ENCODE measurements around the gene LAMA2.

The LAMA2 gene, protein sequence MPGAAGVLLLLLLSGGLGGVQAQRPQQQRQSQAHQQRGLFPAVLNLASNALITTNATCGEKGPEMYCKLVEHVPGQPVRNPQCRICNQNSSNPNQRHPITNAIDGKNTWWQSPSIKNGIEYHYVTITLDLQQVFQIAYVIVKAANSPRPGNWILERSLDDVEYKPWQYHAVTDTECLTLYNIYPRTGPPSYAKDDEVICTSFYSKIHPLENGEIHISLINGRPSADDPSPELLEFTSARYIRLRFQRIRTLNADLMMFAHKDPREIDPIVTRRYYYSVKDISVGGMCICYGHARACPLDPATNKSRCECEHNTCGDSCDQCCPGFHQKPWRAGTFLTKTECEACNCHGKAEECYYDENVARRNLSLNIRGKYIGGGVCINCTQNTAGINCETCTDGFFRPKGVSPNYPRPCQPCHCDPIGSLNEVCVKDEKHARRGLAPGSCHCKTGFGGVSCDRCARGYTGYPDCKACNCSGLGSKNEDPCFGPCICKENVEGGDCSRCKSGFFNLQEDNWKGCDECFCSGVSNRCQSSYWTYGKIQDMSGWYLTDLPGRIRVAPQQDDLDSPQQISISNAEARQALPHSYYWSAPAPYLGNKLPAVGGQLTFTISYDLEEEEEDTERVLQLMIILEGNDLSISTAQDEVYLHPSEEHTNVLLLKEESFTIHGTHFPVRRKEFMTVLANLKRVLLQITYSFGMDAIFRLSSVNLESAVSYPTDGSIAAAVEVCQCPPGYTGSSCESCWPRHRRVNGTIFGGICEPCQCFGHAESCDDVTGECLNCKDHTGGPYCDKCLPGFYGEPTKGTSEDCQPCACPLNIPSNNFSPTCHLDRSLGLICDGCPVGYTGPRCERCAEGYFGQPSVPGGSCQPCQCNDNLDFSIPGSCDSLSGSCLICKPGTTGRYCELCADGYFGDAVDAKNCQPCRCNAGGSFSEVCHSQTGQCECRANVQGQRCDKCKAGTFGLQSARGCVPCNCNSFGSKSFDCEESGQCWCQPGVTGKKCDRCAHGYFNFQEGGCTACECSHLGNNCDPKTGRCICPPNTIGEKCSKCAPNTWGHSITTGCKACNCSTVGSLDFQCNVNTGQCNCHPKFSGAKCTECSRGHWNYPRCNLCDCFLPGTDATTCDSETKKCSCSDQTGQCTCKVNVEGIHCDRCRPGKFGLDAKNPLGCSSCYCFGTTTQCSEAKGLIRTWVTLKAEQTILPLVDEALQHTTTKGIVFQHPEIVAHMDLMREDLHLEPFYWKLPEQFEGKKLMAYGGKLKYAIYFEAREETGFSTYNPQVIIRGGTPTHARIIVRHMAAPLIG (N-terminal part only)

DNA sequence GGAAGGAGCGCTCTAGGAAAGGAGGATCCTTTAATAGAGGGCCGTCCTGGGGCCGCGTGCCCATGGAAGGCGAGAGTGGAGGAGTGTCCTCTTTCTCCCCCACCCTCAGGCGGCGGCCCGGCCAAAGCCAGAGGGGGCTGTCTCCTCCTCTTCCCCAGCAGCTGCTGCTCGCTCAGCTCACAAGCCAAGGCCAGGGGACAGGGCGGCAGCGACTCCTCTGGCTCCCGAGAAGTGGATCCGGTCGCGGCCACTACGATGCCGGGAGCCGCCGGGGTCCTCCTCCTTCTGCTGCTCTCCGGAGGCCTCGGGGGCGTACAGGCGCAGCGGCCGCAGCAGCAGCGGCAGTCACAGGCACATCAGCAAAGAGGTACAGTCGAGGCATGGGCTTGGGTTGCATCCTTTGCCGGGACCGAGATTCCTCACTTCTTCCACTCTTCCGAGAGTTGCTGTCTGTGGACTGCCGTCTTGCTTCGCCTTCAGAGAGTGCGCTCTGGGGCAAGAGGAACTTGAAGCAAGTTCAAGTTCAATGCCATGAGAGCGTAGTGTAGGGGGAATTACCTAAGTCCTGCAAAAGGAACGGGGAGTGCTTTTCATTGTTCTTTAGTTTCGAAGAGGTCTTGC lies at the start of gene LAMA2:
TSS of gene LAMA2 (plus strand) at position 148 of the 621 bp plus-strand sequence. CDS start at position 256, 108 bp downstream.
- no peak for DNase-seq (ENCODE audit: low read depth in 2 of 2)

DNA sequence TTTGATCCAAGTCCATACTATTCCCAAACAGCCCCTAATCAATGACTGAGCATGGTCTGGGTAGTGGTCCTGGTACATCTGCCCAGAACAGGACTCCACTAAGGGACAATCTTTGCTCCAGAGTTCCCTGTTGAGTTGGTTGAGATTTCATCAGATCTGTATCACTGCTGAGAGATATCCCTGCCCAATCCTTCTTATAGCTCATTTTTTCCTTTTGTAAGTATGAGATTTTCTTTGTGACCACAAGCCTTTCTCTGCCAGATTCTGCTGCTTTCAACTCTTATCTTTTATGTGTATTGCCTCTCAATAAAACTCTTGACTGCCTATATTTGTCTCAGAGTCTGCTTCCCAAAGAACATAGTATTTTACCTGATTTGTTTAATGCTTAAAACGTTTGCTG lies 46.2 kb upstream of the LAMA2 start:
- DNase-seq (ENCODE audit: low read depth in 2 of 2): no peak

DNA sequence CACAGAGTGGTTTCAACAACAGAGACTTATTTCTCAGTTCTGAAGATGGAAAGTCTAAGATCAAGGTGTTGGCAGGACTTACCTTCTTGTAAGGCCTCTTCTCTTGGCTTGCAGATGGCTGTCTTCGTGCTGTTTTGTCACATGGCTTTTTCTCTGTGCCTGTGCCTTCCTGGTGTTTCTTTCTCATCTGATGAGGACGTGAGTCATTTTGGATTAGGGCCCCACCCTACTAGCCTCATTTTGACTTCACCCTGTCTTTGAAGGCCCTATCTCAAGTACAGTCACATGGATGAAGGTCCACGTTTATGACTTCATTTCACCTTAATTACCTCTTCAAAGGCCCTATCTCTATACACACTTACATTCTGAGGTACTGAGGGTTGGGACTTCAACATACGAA lies 41.4 kb upstream of the LAMA2 start:
- no peak for DNase-seq (ENCODE audit: low read depth in 2 of 2)

DNA sequence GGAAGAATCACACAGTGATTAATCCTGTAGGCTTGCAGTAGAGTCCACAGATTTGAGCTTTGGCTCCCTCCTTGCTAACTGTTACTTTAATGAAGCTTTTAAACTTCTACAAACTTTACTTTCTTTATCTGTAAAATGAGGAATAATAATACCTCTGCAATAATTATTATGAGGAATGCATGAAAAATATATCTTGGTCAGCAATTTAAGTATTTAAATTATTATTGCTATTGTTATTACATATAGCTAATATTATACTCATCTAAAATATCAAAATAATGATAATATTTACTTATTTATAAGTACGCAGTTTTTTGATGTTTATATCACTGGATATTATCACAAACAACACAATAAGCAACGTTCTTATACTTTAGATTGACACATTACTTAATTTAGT lies 38.3 kb upstream of the LAMA2 start:
- no peak for DNase-seq (ENCODE audit: low read depth in 2 of 2)

DNA sequence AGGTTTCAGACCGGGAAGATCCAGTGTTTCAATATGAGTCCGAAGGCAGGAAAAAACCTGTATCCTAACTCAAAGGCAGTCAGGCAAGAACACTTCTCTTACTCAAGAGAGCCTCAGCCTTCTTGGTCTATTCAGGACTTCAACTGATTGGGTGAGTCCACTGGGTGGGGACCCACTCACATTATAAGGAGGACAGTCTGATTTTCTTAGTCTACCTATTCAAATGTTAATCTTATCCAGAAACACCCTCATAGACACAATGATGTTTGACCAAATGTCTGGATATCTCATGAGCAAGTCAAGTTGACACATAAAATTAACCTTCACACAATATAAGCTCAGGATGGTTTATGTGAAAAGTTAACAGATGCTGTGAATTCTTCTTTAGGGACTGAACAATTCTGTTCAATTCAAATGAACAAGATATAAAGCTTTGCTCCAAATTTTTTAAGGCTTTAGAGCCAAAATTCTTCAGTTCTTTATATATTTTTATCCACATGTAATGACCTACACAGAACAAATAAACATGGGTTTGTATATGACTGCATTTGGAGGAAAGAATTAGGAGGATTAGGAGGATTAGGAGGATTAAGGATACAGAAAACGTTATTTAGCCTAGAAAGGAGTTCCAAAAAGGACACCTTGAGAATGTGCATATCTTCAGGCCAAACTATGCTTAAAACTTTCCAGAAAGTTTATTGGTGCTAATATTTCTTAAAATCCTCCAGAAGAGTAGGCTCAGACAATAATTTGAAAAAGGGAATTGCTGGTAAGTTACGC lies 35.3 kb upstream of the LAMA2 start:
- no peak for DNase-seq (ENCODE audit: low read depth in 2 of 2)

DNA sequence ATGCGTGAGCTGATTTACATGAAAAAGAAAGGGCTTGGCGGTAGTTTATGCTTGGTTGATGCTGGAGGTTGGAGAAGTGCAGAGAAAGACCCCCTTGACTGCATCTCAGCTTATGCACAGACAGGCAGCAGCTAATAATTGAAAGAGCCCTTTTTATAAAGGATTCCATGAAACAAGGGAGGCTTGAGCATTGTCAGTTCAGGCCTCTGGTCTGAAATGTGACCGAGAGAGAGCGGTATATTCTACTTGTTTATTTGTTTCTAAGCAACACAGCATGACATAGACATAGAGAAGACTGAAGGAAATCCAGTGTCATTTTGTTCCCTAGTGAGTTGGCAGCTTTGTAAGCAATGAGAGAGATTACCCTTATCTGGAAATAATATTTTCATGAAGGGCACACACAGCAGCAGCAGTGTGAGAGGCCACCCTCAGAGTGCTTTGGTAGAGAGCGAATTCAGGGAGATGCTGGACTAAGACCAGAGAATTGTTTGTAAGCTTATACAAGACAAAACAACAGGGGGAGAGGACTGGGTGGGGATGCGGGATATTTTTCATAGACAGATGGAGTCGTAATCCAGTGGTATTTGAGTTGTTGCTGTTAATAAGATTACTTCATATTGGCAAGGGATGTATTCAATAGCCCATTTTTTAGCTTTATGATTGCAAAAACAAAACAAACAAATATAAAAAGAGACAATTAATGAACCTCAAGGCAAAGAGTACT lies 34.6 kb upstream of the LAMA2 start:
- no peak for DNase-seq (ENCODE audit: low read depth in 2 of 2)

DNA sequence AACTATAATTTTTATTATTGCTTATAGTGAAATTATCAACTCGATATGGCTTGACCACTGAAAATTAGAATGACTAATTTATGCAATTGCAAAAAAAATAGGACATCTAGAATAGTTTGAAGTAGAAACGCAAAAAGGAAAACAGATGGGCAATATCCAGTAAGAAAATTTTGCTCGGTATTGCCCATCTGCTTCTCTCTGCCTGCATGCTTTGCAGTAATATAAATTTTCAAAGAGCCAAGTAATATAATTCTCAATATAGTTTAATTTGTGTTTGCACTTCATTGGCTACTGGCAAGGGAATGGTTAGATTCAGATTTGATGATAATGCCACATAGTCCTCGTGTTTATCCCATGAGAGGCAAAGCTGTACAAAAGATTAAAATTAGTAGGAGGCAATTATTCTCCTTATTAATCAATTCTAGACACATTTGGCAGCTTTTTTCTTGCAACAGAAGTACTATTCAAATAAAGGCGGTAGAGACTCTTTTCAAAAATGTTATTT lies 27.3 kb upstream of the LAMA2 start:
- no peak for DNase-seq (ENCODE audit: low read depth in 2 of 2)

DNA sequence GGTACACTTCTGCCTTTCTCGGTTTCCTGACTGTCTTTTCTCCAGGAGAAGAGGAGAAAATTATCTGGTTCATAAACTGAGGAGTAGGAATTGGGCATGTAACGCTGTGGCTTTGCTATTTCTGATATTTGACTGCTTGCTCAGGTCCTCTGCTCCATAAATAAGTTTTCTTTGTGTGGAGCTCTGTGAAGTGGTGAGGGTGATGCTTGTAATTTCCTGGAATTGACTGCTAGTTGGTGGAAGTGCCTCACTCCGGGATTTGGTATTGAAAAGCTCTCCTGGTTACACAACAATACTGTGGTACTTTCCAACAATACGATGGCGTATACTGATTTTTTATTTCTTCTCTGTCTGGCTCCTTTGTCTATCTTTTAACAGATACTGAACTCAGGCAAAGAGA lies 25.1 kb upstream of the LAMA2 start:
- no peak for DNase-seq (ENCODE audit: low read depth in 2 of 2)

DNA sequence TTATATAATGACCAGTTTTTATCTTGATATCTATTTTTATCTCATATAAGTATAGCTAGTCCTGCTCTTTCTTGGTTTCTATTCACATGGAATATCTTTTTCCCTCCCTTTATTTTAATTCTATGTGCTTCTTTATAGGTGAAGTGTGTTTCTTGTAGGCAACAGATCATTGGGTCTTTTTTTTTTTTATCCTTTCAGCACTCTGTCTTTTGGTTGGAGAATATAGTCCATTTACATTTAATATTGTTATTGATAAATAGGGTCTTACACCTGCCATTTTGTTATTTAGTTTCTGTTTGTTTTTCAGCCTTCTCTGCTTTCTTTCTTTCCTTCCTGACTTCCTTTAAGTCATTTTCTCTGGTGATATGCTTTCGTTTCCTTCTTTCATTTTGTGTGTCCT lies 22.2 kb upstream of the LAMA2 start:
- no peak for DNase-seq (ENCODE audit: low read depth in 2 of 2)

DNA sequence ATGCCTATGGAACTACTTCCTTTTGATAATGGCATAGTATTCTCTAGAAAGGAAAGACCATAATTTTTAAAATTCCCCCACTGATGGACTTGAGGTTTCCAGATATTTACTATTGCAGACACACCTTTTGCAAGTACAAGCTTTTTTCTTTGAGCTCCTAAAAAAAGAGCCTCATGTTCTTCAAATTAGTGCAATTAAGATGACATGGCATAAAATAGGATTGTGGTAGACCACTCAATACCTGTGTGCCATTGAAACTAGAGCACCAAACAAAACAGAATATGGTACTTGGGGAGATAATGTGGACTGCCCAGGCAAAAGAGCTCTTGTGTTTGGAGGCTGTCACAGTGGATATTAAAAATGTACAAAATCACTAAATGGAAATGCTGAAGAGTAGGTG lies 19.0 kb upstream of the LAMA2 start:
- DNase-seq (ENCODE audit: low read depth in 2 of 2): no peak

DNA sequence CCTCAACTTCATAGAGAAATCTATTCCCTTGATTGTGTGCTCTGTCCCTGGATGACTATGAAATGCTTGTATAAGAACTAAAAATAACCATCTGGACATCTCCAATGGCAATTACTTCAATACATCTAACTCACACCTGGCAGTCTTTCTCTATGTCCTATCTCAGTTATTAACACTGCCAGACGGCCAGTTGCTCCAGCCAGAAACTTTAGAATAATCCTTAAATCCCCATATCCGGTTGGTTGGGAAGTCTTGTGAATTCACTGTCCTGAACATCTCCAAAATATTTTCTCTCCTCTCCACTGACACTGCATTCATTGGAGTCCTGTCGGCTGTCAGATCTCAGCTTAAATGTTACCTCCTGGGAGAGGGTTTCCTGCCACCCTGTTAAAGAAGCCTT lies 12.2 kb upstream of the LAMA2 start:
- DNase-seq (ENCODE audit: low read depth in 2 of 2): no peak

DNA sequence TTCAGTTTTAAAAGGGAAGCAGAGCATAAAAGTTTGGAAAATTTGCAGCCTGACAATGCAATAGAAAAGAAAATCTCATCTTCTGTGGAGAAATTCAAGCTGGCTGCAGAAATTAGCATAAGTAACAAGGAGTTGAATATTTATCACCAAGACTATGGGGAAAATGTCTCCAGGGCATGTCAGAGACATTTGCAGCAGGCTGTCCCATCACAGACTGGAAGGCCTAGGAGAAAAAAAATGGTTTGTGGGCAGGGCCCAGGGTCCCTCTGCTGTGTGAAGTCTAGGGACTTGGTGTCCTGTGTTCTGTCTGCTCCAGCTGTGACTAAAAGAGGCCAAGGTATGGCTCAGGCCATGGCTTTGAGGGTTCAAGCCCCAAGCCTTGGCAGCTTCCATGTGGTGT lies 8.1 kb upstream of the LAMA2 start:
- no peak for DNase-seq (ENCODE audit: low read depth in 2 of 2)

DNA sequence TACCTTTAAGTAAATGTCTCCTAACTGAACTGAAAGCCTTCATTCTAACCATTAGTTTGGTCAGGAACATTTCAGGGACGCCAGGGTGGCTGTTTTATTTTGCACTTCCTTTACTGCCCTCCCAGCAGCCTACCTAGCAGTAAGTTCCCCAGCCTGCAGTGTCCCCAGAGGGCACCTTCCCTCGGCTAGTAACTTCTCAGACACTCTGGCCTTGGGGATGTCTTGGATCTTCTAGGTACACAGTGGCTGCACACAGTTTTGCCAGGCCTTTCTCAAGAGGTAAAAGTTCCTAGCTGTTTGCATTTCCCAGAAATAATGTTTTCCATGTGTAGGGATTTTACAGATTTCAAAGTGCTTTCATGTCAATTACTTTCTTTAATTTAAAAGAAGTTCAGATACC lies 378 bp upstream of the LAMA2 start:
- DNase-seq (ENCODE audit: low read depth in 2 of 2): no peak

DNA sequence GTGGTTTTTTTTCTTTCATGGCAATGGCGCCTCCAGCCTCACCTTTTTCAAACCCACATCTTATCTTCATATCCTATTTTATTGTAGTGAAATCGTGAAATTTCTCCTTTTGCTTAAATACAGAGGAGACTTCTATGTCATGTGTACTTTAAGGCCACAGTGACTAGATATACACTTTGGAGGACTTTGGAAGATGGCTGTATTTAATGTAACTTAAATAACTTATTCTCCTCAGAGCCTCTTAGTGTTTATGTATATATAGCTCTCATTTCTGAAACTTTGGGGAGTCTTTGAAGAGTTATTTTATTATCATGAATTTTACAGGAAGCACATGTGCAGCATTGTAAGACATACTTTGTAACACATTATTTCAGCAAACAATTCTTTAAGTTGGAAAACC lies 968 bp downstream of the LAMA2 start:
- DNase-seq (ENCODE audit: low read depth in 2 of 2): no peak

DNA sequence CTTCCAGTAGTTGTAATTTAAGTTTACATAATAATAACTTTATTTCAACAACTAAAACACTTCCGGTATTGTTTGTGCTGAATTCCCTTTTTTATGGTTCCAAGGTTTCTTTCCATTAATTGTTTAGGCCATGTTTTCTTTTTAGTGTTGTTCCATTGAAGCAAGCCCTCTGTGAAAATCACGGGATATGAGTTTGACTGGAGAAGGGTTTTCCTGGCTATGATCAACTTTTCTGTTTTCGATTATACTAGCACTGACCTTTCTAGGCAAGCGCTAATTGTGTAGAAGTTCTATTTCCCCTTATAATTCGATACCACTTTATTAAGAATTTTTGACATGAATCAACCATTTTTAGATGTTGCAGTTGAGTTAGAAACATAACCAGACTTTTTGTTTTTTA lies 2.4 kb downstream of the LAMA2 start:
- no peak for DNase-seq (ENCODE audit: low read depth in 2 of 2)

DNA sequence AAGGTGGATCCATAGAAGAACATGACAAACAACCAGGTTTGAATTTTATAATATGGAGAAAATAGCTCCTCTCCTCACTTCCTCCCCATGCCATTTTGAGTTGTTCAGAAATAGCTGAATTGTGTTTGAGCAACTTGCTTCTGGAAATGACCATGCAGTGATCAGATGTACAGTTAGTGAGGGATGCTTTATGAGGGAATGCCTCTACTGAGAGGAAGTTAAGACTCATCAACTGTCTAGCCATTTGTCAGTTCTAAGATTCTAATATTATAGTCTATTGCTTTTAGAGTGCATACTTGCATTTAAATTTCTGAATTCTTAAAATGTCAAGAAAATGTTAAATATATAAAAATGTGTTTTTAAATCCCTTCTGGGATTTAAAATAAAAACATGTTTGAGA lies 3.8 kb downstream of the LAMA2 start:
- no peak for DNase-seq (ENCODE audit: low read depth in 2 of 2)

DNA sequence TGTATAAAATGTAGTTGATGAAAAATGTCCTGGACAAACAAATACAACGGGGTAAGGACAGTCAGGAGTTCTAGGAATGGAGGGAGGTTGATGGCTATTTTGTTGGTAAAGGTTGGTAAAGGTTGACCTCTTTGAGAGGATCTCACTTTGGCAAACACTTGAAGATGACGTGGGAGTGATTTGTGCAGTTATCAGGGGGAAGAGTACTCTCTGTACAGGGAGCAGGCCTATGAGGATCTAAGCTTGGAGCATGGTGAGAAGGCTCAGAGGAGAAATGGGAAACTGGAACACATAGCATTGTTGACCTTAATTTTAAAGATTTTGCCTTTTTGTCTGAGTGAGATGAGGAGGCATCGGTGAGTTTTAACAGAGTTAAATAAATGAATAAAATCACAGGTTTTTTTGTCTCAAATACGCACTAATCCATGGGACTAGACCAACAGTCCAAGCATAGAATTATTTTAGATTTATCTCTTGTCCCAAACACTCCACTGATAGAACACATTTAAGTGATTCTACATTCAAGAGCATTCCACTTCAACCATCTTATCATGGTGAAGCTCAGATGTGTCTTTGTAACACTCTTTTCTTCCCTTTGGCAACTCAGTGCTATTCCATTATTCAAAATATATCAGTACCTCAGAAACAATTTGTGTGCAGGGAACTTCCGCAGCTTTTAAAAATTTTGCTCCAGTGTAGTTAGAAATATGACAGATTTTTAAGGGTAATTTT lies 5.7 kb downstream of the LAMA2 start:
- no peak for DNase-seq (ENCODE audit: low read depth in 2 of 2)

DNA sequence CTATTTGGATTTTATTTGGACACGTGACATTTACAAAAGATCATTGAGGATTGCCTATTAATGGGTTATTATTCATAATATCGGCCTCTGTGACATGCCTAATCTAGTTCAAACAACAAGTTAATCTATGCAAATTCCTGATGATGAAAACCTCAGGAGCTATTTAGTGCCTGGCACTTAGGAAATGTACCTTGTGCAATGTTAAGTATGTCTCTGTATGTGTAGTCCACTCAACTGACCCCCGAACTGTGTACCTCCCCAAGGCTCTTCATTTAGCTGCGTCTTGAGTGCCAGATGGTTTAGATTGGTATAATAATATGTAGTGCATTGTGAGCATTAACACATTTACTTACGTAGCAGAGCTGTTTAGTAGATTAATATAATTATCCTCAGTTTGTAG lies 6.9 kb downstream of the LAMA2 start:
- no peak for DNase-seq (ENCODE audit: low read depth in 2 of 2)

DNA sequence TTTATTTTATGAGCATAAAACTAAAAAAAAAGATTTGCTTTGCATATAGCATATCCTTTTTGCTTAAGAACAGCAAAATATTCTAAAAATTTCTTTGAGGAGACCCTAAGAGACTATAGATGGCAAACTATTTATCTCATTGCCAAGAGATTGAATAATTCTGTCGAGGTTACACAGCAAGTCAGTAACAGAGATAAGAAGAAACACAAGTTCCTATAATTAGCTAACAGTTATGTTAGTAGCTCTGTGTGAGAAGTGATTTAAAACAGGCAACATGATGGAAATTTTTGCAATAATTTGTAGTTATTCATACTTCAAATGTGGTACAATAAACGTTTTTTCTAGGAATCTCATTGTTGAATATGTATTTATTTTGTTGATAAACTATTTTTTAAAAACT lies 9.1 kb downstream of the LAMA2 start:
- DNase-seq (ENCODE audit: low read depth in 2 of 2): no peak

All from stimulated activated CD4-positive, alpha-beta T cell treated with anti-CD3 and anti-CD28 coated beads, Interleukin-1b, Interleukin-23, amount 100 ng/mL, for 4 hours (primary cell).